Stimulated activated CD8-positive, alpha-beta memory T cell treated with anti-CD3 and anti-CD28 coated beads, Interleukin-7, amount 100 ng/mL, for 48 hours (primary cell): ENCODE data around the gene ABCA2.
"Not testable (repeated sequence)": the region's sequence is repeated elsewhere in the genome, so short reads cannot be mapped to it uniquely, and the experiment has no call there.

Source experiments
- DNase-seq, 2 donors: peaks; one replicate each; pipeline ENCODE4 v3.0.0-alpha.2; 2020; ENCODE audit warnings: low read depth in 1 of 2; ENCODE audit errors: extremely low read depth in 1 of 2

ABCA2 gene

DNA sequence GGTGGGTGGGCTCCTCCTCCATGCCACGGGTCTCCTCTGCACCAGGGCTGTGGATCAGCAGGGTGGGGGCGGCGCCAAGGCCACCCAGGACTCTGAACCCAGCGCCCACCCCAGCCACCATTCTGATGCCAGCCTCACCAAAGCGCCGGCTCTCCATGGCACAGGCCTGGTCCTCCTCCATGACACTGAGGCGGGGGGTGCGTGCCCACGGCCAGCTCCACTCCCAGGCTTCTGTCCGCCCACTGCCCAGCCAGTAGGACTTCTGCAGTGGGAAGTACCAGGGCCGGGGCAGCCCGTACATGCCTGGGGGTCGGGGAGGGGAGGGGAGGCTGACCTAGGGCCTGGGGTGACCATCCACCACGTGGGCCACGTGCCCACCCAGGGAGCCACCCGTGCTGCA, 11.6 kb downstream of the ABCA2 start:
- no peak for DNase-seq

DNA sequence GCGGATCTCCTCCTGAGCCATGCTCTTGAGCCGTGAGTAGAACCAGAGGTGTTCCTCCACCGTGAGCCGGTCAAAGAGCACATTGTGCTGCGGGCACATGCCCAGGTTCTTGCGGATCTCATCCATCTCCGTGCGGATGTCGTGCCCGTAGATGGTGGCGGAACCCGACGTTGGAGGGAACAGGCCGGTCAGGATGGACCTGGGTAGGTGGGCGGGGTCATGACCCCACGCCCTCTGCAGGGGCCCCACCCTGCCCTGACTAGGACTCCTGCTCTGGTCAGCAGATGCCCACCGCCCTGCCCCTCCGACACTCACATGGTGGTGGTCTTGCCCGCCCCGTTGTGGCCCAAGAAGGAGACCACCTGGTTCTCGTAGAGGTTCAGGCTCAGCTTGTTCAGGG, 12.1 kb downstream of the ABCA2 start:
- DNase-seq = no peak

DNA sequence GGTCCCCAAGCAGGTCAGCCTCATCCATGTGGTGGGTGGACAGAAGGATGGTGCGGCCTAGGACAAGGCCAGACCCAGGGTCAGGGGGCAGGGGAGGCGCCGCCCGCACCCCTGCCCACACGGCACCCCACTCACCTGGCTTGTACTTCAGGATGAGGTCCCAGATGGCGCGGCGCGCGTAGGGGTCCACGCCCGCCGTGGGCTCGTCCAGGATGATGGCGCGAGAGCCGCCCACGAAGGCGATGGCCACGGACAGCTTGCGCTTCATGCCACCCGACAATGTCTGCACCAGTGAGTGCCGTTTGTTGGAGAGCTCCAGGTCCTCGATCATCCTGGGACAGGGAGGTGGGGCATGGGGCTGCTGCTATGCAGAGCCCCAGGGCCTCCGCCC, 12.5 kb downstream of the ABCA2 start:
- DNase-seq = no peak

DNA sequence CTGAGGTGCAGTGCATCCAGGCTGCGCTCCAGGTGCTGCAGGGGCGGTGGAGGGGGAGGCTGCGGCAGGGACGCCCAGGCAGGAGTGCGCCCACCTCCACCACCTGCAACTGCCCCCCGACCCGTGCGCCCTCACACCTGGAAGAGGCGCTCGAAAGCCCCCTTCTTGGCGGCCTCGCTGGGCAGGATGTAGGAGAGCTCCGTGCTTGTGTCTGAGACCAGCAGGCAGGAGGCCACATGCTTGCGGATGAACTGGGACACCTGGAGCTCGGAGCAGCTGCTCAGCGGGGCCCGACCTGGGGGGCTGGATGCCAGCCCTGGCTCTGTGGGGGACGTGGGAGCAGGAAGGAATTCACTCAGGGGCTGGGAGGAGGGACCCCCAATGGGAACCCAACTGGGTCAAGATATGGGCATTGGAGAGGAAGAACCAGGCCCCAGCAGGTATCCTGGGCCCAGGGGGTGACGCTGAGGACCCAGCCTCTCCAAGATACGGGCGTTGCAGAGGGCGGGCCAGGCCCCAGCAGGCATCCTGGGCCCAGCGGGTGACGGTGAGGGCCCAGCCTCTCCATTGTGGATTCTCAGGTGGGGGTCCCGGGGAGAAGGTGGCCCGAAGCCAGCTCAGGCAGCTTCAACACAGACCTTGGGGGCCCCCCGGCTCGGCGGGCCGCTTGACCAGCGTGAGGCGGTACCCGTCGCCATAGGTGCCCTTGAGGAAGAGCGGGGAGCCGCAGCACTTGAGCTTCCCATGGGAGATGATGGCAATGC, 13.1 kb downstream of the ABCA2 start:
- no peak for DNase-seq

DNA sequence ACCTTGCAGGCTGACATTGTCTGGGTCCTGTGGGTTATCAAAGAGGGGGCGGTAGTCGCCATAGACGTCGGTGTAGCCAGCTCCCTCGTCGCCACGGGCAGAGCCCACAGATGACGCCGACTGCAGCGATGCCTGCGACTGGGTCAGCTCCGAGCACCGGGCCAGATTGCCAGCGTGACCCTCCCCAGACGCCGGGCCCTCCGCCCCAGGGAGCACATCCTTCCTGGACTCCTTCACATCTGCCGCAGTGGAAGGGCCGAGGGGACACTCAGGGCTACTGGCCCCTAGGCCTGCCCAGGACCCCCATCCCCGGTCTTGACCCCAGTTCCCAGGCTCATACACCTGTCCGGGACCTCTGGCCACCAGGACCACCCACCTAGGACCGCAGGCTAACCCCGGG, 13.9 kb downstream of the ABCA2 start:
- DNase-seq = no peak

DNA sequence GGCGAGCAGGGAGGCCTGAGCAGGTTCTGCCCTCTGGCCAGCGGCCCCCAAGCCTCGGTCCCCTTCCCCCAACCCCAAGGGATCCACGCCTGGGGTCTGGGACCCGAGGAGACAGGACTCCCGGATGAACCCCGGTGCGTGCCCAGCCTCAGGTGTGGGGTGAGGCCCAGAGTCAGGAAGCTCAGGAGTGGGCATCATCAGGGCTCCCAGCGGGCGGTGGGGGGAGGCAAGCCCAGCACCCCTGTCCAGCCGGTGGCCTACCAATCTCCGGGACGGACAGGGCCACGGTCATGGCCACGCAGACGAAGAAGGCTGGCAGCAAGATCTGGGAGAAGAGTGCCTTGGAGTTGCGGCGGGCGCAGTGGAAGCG, 14.5 kb downstream of the ABCA2 start:
- DNase-seq = no peak

DNA sequence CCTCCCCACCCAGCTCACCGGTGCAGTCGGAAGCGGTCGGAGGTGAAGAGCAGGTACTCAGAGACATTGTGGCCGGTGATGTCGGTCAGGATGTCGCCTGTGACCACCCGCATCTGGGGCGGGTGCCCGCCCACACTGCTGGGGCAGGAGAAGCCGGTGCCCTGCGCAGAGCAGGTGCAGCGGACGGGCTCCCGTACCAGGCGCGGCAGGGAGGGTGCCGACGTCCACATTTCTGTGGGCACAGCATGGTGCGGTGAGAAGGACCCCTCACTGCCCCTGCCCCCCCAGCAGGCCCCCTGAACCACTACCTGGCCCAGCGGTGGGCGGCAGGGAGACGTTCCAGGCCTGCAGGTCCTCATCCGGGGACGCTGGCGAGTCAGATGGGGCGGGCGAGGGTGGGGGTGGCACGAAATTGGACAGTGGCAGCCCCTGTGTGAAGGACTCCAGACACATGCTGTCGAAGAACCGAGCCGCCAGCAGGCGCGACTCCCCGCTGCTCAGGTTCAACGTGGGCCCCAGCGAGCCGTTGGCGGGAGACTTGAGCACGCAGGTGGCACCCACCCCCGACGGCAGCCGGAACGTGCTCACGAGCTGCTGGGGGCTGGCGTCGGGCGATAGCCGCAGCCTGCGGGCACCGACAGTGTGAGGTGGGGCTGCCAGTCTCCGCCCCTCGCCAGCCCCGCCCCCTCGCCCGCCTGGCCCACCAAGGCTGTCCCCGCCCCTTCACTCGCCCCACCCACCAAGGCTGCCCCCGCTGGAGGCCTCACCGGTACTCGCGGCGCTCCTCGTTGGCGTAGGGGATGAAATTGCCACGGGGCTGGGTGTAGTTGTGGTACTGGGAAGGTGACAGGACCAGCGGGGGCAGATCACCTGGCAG, 15.1 kb downstream of the ABCA2 start:
- no peak for DNase-seq

DNA sequence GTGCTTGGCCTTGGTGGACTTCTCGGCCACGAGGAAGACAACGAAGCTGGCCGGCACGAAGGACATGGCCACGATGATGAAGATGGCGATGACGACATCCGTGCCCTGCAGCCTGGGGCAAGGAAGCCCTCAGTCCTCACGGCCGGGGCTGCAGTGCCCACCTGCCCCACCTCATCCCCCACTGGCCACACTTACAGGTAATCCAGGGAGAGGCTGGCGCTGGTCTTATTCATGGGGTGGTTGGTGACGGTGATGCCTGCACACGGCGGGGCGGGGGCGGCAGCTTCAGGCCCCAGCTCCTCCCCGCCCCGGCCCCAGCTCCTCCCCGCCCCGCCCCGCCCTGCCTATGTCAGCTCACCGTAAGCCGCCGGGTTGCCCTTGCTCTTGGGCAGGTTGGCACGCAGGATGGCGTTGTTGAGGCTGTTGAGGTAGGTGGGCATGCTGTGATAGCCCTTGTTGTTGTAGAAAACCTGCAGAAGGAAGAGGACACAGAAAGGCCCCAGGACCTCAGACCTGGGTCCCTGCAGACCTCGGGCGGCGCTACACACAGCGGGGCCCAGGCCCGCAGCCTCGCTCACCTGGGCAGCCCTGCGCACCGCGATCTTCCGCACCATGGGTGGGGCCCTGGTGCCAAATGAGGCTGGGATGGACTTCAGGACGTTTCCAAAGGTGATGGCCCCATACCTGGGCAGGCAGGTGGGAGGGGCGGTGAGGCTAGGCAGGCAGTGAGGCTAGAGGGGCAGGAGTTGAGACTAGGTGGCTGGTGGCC, 15.9 kb downstream of the ABCA2 start:
- DNase-seq = no peak

DNA sequence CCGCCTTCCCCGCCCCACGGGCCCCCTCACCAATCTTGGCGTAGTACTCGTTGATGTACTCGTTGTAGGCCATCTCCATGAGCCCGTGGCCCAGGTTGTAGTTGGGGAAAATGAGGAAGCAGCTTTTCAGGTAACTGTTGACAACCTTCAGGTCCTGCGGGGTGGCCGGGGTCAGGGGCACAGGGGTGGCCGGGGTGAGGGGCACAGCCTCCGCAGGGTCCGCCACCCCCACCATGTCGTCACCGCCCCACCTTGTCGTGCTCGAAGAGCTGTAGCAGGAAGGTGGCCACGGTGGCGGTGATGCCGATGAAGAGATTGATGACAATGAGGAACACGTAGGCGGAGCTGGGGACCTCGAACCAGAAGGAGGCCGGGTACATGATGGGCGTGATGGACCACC, 16.9 kb downstream of the ABCA2 start:
- DNase-seq = no peak

DNA sequence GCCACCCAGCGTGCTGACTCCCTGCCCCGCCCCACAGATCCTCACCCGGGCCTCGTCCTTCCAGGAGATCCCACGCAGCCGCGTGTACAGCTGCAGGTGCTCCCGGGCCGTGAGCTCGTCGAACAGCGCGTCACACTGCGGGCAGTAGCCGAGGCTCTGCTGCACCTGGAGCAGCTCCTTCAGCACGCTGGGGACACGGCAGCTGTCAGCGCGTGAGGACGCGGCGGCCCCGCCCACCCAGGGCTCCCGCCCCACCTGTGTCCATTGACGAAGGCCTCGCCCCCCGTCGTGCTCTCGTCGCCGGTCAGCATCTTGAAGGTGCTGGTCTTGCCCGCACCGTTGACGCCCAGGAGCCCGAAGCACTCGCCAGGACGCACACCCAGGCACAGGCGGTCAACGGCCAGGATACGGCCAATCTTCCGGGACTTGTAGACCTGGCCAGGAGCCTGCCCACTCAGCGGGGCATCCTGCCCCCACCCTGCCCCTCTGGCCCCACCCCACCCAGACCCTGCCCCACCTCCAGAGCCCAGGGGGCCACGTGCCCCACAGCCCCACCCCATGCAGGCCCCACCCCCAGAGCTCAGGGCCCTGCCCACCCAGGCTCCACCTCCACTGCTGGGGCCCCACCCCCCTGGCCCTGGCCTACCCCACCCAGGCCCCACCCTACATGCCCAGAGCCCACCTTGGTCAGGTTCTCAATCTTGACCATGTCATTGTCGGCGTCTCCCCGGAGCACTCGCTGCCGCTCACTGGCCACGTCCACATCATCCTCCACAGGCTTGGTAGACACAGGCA, 17.9 kb downstream of the ABCA2 start:
- no peak for DNase-seq

DNA sequence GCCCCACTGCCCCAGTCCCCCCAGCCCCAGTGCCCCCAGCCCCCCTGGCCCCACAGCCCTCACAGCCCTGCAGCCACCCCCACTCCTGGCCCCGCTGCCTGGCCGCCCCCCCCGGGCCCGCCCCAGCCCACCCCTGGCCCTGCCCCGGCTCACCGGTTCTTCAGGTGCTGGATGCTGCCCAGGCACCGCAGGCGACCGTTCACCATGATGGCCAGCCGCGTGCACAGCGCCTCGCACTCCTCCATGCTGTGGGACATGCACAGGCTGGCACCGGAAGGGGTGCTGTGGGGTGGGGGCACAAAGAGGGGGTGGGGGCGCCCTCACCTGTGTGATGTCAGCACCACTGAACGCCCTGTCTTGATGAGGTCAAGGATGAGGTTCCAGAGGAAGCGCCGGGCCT, 18.8 kb downstream of the ABCA2 start:
- no peak for DNase-seq

DNA sequence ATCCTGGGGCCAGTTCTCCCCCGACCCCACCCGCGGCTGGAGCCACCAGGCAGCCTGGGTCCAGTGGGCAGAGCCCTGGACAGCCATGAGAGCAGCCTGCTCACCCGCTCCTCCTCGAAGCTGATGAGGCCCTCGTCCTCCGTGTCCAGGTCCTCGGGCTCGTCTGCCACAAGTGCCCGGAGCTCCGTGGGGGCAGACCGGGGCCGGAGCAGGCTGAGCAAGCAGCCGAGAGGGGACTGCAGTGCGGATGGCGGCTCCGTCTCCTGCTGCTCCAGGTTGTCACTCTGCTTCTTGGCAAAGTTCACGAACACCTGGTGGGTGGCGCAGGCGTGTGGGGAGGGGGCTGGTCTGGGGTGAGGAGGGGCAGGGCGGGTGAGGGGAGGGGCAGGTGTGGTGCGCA, 19.7 kb downstream of the ABCA2 start:
- DNase-seq = no peak

DNA sequence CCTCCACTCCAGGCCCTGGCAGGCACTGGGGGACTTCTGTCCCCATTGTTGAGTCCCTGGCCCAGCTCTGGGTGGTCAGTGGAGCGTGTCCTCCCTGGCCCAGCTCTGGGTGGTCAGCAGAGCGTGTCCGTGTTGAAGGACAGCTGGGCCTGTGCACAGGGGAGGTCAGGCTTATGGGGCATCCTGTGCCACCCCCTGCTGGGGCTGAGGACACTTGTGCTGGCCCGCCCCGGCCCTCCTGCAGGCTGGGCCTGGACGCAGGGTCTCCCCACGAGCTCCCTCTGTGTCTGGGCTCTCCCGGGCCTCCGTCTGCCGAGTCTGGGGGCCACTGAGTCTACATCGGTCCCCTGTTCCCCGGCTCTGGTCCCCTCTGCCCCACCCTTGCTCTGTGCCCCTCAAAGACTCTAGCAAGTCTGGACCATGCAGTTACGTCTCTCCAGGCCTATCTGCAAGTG, 20.2 kb downstream of the ABCA2 start:
- no peak for DNase-seq

DNA sequence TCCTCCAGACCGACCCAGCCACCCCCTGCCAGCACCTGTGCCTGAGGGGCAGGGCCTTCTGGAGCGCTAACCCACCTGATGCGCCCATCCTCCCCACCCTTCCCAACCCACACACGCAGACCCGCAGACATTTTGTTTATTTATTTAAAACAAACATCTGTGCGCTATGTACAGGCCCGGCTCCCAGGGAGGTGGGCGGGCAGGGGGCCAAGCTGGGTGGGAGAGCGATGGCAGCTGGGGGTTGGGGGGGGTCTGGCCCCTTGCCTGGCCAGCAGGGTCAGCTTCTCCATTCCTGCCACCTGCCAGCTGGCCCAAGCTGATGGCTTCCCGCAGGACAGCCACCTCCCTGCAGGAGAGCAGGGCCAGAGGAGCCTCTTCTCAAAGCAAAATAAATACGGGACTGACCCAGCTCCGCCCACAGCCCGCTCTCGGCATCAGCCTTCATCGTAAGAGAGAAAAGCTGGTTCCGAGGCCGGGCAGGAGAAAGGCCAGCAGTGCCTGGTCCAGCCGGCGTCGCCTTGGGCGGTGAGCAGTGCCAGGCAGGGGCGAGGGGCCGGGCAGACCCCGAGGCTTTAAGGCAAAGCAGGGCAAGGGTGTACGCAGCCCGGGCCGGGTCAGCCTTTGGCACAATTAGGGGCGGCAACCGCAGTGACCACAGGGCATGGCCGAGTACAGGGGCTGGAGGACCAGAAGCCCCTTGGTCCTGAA, 20.8 kb downstream of the ABCA2 start:
- no peak for DNase-seq

DNA sequence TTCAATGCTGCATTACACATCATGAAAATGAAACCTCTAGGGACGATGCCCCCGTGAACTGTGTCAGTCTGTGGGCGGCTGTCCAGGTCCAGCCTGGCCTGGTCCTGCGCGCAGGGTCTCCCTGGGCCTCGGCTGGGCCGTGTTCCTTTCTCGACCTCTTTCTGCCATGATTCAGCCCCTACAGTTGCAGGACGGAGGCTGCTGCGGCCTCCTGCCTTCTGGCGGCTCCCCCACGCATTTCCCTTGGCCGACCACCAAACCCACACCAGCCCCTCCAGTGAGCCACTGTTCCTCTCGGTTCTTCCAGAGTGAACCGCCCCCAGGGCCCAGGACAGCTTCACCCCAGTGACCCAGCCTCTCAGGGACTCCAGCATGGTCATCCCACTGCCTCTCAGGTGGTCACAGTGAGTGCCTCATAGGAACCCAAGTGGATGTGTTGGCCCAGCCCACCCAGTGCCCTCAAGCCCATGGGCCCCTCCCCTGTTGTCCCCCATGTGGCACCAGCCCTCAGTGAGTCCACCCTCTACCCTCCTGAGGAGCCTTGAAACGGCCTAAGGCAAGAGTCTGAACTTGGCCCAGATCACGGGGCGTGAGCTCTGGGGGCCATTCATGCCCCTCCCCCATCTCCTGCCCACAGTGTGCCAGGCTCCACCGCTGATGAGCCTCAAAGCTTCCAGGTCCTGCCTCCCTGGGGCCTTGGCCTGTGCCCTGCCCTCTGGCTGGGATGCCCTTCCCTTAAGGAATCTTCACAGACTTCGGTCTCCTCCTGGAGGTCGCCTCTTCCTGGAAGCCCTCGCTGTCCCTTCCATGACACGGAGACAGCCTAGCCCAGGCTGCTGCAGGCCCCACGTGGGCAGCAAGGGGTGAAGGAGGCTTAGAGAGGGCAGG, 21.7 kb downstream of the ABCA2 start:
- DNase-seq = no peak

DNA sequence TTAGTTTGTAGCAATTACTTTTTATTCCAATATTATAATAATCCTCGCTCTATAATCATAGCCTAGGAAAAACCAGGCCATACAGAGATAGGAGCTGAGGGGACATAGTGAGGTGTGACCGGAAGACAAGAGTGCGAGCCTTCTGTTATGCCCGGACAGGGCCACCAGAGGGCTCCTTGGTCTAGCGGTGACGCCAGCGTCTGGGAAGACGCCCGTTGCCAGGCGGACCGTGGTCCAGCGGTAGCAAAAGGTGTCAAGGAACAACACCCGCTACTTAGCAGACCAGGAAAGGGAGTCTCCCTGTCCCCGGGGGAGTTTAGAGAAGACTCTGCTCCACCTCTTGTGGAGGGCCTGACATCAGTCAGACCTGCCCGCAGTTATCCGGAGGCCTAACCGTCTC, 23.8 kb downstream of the ABCA2 start:
- not testable (repeated sequence) for DNase-seq

DNA sequence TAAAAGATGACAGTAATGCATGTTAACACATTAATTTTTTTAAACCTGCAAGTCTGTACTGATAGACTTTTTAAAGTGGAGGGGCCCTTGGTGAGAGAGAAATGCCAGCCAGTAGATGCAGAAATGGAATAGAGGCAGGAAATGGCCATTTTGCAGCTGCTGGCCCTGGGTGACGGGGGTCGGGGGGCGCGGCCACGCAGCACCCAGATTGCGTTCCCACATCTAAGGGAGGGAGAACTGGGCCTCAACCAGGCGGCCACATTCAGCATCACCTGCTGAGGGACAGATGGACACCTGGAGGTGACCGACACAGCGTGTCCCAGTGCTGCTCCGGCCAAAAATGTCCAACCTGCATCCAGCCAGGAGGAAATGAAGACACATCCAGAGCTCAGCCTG, 25.4 kb downstream of the ABCA2 start:
- no peak for DNase-seq

DNA sequence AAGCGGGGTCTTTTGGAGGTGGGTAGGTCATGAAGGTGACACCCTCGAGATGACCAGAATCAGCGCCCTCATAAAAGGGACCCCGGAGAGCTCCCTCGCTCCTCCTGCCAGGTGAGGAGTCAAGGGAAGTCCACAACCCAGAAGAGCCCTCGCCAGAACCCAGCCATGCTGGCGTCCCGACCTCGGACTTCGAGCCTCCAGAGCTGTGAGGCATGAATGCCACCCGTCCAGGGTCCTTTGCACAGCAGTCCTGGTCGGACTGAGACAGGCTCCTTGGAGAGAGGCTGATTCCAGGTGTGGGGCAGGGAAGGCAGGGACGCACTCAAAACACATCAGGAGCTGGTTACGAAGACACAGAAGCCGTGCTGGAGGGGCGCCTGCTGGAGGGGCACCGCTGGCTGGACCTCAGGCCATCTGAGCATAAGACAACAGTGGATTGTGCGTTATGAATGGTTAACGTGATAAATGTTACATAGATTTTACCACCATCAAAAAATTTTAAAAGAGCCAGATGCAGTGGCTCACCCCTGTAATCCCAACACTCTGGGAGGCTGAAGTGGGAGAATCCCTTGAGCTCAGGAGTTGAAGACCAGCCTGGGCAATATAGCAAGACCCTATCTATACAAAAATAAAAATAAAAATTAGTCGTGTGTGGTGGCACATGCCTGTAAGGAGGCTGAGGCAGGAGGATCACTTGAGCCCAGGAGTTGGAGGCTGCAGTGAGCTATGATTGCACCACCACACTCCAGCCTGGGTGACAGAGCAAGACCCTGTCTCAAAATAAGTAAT, 26.0 kb downstream of the ABCA2 start:
- DNase-seq = no peak
